ENCODE data around the gene AMDHD2.

GRCh38 chr16:2531696-2532493, 11.7 kb downstream of the AMDHD2 start:
- TF ChIP-seq CTCF (IDR thresholded peaks at IDR 0.05) (peak in 1 of 4 experiments; percentile 29), POLR2A (IDR thresholded peaks at IDR 0.05) (peak; percentile 85 to 87)
